Left ventricle myocardium inferior (tissue), 1 donor: ENCODE measurements around the gene BTNL2. TPM values are rescaled to one million over a fixed set of nuclear protein-coding genes. Genes with fewer than 3 reads are reported as not detected.
"Not testable (repeated sequence)": the region's sequence is repeated elsewhere in the genome, so short reads cannot be mapped to it uniquely, and the experiment has no call there.

ENCODE experiments used
- DNase-seq: peaks from one replicate; pipeline ENCODE4 v3.0.0-alpha.2; 2020
- H3K27ac ChIP-seq: fragments of 200-600 bp; replicated peaks from 2 replicates; pipeline ENCODE4 v1.8.0; 2021
- H3K27me3 ChIP-seq: fragments of 200-600 bp; 2 replicates; pipeline ENCODE4 v1.8.0; 2021; ENCODE audit warnings: low read depth
- H3K36me3 ChIP-seq: fragments of 200-600 bp; 2 replicates; pipeline ENCODE4 v1.8.0; 2021
- H3K4me1 ChIP-seq: fragments of 200-600 bp; 2 replicates; pipeline ENCODE4 v1.8.0; 2021
- H3K4me3 ChIP-seq: fragments of 200-600 bp; 2 replicates; pipeline ENCODE4 v1.8.0; 2021; ENCODE audit warnings: mild to moderate bottlenecking, moderate library complexity
- H3K9me3 ChIP-seq: fragments of 200-600 bp; replicated peaks from 2 replicates; pipeline ENCODE4 v1.8.0; 2021
- intact Hi-C: fragments of 100-400 bp; cut with micrococcal nuclease; formaldehyde crosslinking; loops from one replicate; pipeline ENCODE4 v1.11.0; 2022
- total RNA-seq: library from RNA; stranded (reverse); fragmentation: NEBNext Ultra II Directional; extraction: Animal tissue kit (Norgen Biotek cat#: 25700); gene quantifications from one replicate; pipeline ENCODE4 v1.2.1, GENCODE V29; 2021
- TF ChIP-seq, protein P1 (sequence below): fragments of 200-600 bp; IDR thresholded peaks from 2 replicates; pipeline ENCODE4 v1.8.0; 2021; ENCODE audit warnings: antibody characterized with exemption, mild to moderate bottlenecking, borderline replicate concordance
- donor health status: DM: no; HTN: yes; CAD: no; lungs with severe emphysema.

BTNL2 gene
- total RNA-seq, 1 donor from 2014 or later: not detected

DNA sequence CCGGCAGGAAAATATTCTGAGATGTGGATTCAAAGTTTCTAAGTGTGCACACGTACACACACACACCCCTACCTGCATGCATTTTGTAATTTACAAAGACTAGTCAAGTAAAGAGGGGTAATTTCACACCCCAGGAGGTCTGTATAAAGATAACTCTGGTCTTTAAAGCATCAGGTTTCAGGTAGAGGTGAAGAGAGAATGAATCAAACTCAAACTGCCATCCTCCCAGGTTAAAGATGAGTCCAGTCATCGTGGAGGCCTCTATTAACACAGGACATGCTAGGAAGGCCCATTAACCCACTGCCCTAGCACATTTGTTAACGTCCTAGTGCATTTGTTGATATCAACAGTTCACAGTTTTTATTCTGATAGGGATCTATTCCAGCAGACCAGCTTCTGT, 29.2 kb upstream of the BTNL2 start:
- intact Hi-C loops: no loop called here
- Histone ChIP-seq H3K9me3 (no peaks in the 10 kb centered on the region), H3K36me3 (no peaks in the 10 kb centered on the region), H3K27me3 (peaks cover 5% of the 10 kb centered on the region), H3K4me3 (no peak overlapping the region), H3K4me1 (peaks cover 9% of the 10 kb centered on the region), H3K27ac (no peak overlapping the region)
- TF ChIP-seq, protein P1, sequence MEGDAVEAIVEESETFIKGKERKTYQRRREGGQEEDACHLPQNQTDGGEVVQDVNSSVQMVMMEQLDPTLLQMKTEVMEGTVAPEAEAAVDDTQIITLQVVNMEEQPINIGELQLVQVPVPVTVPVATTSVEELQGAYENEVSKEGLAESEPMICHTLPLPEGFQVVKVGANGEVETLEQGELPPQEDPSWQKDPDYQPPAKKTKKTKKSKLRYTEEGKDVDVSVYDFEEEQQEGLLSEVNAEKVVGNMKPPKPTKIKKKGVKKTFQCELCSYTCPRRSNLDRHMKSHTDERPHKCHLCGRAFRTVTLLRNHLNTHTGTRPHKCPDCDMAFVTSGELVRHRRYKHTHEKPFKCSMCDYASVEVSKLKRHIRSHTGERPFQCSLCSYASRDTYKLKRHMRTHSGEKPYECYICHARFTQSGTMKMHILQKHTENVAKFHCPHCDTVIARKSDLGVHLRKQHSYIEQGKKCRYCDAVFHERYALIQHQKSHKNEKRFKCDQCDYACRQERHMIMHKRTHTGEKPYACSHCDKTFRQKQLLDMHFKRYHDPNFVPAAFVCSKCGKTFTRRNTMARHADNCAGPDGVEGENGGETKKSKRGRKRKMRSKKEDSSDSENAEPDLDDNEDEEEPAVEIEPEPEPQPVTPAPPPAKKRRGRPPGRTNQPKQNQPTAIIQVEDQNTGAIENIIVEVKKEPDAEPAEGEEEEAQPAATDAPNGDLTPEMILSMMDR: no peak
- no peak for DNase-seq

DNA sequence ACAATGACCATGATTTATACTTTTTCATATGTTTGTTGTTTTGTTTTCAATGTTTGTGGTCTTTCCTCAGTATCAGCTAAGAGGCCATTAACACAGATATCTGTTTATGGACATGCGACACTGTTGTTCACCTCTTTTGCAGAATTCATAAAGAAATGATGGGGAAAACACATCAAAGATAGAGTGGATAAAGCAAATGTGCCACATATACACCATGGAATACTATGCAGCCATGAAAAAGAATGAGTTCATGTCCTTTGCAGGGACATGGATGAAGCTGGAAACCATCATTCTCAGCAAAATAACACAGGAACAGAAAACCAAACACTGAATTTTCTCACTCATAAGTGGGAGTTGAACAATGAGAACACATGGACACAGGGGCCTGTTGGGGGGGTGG, 27.0 kb upstream of the BTNL2 start:
- intact Hi-C loops: loop anchor here (5.0 kb wide), 1 partner anchor 263 kb away; no protein-coding TSS in a partner anchor
- DNase-seq, H3K27ac ChIP-seq, H3K4me1 ChIP-seq, H3K36me3 ChIP-seq, H3K9me3 ChIP-seq, H3K4me3 ChIP-seq: not testable (repeated sequence)
- peaks cover 17% of the 10 kb centered on the region for H3K27me3 ChIP-seq

DNA sequence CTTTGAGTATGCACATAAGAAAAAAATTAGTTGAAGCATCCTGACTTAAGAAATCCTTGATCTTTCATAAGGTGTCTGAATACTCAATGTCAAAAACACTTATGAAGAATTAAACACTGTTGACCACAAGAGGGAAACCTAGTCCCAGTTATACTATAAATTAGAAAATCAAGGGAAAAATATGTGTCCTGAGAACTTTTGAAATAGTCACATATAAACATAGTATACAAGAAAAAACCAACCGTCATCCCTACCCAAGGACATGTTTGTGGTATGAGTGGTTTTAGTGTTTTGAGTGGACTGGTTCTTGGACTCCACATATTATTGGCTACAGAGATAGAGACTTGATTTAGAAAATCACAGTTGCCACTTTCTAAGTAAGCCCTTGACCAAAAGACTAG, 25.1 kb upstream of the BTNL2 start:
- intact Hi-C loops: loop anchor here (5.0 kb wide), 1 partner anchor 265 kb away; no protein-coding TSS in a partner anchor
- no peak for DNase-seq

DNA sequence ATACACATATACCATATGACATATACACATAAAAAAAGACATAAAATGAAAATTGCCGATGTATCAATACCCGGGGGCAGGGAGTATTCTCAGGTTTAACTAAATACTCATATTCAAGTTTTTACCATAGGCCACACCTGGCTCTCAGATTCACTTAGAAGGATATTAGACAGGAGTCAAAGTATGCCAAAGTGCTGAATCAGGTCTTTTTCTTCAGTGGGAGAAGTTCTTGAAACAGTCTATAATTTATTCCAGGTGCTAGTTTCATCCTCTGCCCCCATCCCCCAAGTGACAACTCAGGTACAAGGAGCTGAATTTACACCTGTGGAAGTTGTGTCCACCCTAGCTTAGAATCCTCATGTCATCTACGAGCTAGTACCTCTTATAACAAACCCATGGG, 24.2 kb upstream of the BTNL2 start:
- Histone ChIP-seq H3K9me3 (no peaks in the 10 kb centered on the region), H3K27me3 (peaks cover 17% of the 10 kb centered on the region), H3K4me1 (no peaks in the 10 kb centered on the region), H3K4me3 (no peak overlapping the region), H3K36me3 (no peaks in the 10 kb centered on the region), H3K27ac (no peak overlapping the region)
- TF ChIP-seq, protein P1: no peak
- intact Hi-C loops: loop anchor here (5.0 kb wide), 1 partner anchor 266 kb away; no protein-coding TSS in a partner anchor
- DNase-seq: no peak

More for the DNA sequence above, 25.1 kb upstream of the BTNL2 start:
- peaks cover 17% of the 10 kb centered on the region for H3K27me3 ChIP-seq
- H3K27ac ChIP-seq: no peak overlapping the region
- no peaks in the 10 kb centered on the region for H3K36me3 ChIP-seq
- TF ChIP-seq, protein P1: peak; percentile 55
- no peaks in the 10 kb centered on the region for H3K9me3 ChIP-seq
- no peak overlapping the region for H3K4me3 ChIP-seq
- no peaks in the 10 kb centered on the region for H3K4me1 ChIP-seq

DNA sequence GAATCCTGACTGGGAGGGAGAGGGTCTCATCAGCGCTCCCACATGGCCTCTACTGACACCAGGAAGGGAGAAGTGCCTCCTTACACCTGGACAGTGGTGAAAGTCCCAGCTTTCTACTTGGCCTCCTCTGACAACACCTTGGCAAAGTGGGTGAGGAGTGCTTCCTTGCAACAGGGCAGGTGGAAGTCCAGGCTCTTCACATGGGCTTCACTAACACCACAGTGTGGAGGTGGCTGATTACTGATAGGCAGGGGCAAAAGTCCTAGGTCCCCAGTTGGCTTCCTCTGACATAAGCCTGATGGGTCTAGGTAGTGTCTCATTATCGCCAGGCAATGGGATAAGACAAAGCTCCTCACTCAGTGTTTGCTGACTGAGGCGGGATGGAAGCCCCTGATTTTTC, 23.2 kb upstream of the BTNL2 start:
- DNase-seq: no peak
- Histone ChIP-seq H3K4me3 (no peak overlapping the region), H3K4me1 (no peaks in the 10 kb centered on the region), H3K9me3 (no peaks in the 10 kb centered on the region), H3K27me3 (peaks cover 17% of the 10 kb centered on the region), H3K27ac (no peak overlapping the region), H3K36me3 (no peaks in the 10 kb centered on the region)
- intact Hi-C loops: loop anchor here (5.0 kb wide), 1 partner anchor 267 kb away; no protein-coding TSS in a partner anchor
- TF ChIP-seq, protein P1: no peak

DNA sequence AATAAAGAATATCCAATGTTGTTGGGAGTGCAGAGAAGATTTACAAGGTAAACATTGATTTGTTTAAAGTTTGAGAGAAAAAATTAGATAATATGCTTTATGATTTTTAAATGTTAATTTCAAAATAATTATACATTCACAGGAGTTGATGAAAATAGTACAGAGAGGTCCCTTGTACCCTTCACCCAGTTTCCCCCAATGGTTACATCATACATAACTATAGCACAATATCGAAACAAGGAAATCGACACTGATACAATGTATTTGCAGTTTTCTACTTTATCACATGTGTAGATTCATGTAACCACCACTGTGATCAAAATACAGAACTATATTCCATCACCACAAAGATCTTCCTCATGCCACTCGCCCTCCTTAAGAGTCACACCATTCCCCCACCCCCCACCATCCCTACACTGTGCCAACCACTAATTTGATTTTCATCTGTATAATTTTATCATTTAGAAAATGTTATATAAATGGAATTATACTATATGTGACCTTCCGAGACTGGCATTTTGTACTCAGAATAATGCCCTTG, 21.0 kb upstream of the BTNL2 start:
- Histone ChIP-seq H3K9me3 (no peaks in the 10 kb centered on the region), H3K27ac (no peak overlapping the region), H3K27me3 (peaks cover 24% of the 10 kb centered on the region), H3K36me3 (no peaks in the 10 kb centered on the region), H3K4me3 (no peak overlapping the region), H3K4me1 (no peaks in the 10 kb centered on the region)
- DNase-seq: no peak
- intact Hi-C loops: no loop called here
- TF ChIP-seq, protein P1: no peak
